ENCODE measurements around the gene NR3C2. TPM values are rescaled to one million over a fixed set of nuclear protein-coding genes. Genes with fewer than 3 reads are reported as not detected.
"Not testable (repeated sequence)": the region's sequence is repeated elsewhere in the genome, so short reads cannot be mapped to it uniquely, and the experiment has no call there.

The NR3C2 gene
- total RNA-seq, 4 donors from 2014 or later = 33.0 to 128 (median 118) TPM

- TF ChIP-seq CTCF (IDR thresholded peaks at IDR 0.05) = no peak
- no peak for TF ChIP-seq POLR2A (IDR thresholded peaks at IDR 0.05)
- no peak overlapping the region for H3K4me3 ChIP-seq
- H3K27me3 ChIP-seq = no peaks in the 10 kb centered on the region
- no peaks in the 10 kb centered on the region for H3K36me3 ChIP-seq
- no peak overlapping the region for H3K27ac ChIP-seq
- H3K9me3 ChIP-seq = no peaks in the 10 kb centered on the region
- H3K4me1 ChIP-seq = no peaks in the 10 kb centered on the region
- no peak for DNase-seq
Measured at GRCh38 chr4:148327683-148328082, 114.5 kb downstream of the NR3C2 start.

GRCh38 chr4:148323316-148323715 is 118.9 kb downstream of the NR3C2 start:
- DNase-seq, H3K27me3 ChIP-seq, H3K9me3 ChIP-seq, H3K27ac ChIP-seq, H3K4me3 ChIP-seq, H3K36me3 ChIP-seq, H3K4me1 ChIP-seq: not testable (repeated sequence)

- no peaks in the 10 kb centered on the region for H3K27me3 ChIP-seq
- TF ChIP-seq CTCF (IDR thresholded peaks at IDR 0.05) (no peak), POLR2A (IDR thresholded peaks at IDR 0.05) (no peak)
- no peaks in the 10 kb centered on the region for H3K36me3 ChIP-seq
Measured at GRCh38 chr4:148315049-148315448, 127.2 kb downstream of the NR3C2 start.

GRCh38 chr4:148312956-148313490 is 129.2 kb downstream of the NR3C2 start:
- no peaks in the 10 kb centered on the region for H3K9me3 ChIP-seq
- no peak for DNase-seq
- peaks cover 0 to 5% (median 0%) of the 10 kb centered on the region in 4 donors for H3K4me1 ChIP-seq
- H3K36me3 ChIP-seq = no peaks in the 10 kb centered on the region
- TF ChIP-seq POLR2A (IDR thresholded peaks at IDR 0.05) (no peak), CTCF (IDR thresholded peaks at IDR 0.05) (no peak)
- no peak overlapping the region for H3K27ac ChIP-seq
- no peak overlapping the region for H3K4me3 ChIP-seq
- H3K27me3 ChIP-seq = no peaks in the 10 kb centered on the region

More at GRCh38 chr4:148315049-148315448, 127.2 kb downstream of the NR3C2 start:
- Histone ChIP-seq H3K4me1 (peaks cover 0 to 5% (median 0%) of the 10 kb centered on the region in 4 donors), H3K4me3 (no peak overlapping the region), H3K27ac (no peak overlapping the region), H3K9me3 (no peaks in the 10 kb centered on the region)
- no peak for DNase-seq

GRCh38 chr4:148311526-148311925 is 130.7 kb downstream of the NR3C2 start:
- no peak for DNase-seq
- no peaks in the 10 kb centered on the region for H3K36me3 ChIP-seq
- peaks cover 0 to 5% (median 0%) of the 10 kb centered on the region in 4 donors for H3K4me1 ChIP-seq
- no peak overlapping the region for H3K27ac ChIP-seq
- no peak for TF ChIP-seq CTCF (IDR thresholded peaks at IDR 0.05)
- no peak for TF ChIP-seq POLR2A (IDR thresholded peaks at IDR 0.05)
- H3K9me3 ChIP-seq = no peaks in the 10 kb centered on the region
- no peak overlapping the region for H3K4me3 ChIP-seq
- no peaks in the 10 kb centered on the region for H3K27me3 ChIP-seq

GRCh38 chr4:148310756-148311155 is 131.5 kb downstream of the NR3C2 start:
- H3K27ac ChIP-seq = no peak overlapping the region
- H3K36me3 ChIP-seq = no peaks in the 10 kb centered on the region
- H3K4me1 ChIP-seq = peaks cover 0 to 5% (median 0%) of the 10 kb centered on the region in 4 donors
- H3K9me3 ChIP-seq = no peaks in the 10 kb centered on the region
- no peak overlapping the region for H3K4me3 ChIP-seq
- TF ChIP-seq POLR2A (IDR thresholded peaks at IDR 0.05) (no peak), CTCF (IDR thresholded peaks at IDR 0.05) (no peak)
- no peaks in the 10 kb centered on the region for H3K27me3 ChIP-seq
- no peak for DNase-seq
